VCaP (cell line): ENCODE measurements around the gene MRPS35.

Experiments
- H3K27ac ChIP-seq: fragments of 450-650 bp; 2 replicates; pipeline ENCODE4 v1.5.1; 2017
- TF ChIP-seq, protein P1 (sequence below): fragments of 450-650 bp; conservative IDR thresholded peaks from 2 replicates; pipeline ENCODE4 v1.5.1; 2017; ENCODE audit warnings: mild to moderate bottlenecking, moderate library complexity

The MRPS35 gene

DNA sequence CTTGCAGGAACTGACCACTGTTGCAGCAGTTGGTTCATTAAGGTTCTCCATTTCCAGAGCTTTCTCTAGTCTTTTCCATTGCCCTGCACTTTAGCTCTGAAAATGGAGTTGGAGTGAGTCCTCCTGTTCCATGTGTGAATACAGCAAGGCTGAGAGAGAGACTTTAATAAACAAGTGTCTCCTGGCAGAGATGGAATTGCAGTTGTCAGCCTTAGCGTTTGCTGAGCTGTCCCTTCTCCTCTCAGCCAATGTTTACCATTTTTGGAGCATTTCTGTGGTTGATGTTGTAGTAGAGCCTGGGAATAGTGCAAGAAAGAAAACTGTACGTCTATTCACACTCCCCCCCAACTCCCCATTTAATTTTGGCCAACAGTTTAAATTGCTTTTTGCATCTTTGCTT, 76.9 kb downstream of the MRPS35 start:
- TF ChIP-seq, protein P1, sequence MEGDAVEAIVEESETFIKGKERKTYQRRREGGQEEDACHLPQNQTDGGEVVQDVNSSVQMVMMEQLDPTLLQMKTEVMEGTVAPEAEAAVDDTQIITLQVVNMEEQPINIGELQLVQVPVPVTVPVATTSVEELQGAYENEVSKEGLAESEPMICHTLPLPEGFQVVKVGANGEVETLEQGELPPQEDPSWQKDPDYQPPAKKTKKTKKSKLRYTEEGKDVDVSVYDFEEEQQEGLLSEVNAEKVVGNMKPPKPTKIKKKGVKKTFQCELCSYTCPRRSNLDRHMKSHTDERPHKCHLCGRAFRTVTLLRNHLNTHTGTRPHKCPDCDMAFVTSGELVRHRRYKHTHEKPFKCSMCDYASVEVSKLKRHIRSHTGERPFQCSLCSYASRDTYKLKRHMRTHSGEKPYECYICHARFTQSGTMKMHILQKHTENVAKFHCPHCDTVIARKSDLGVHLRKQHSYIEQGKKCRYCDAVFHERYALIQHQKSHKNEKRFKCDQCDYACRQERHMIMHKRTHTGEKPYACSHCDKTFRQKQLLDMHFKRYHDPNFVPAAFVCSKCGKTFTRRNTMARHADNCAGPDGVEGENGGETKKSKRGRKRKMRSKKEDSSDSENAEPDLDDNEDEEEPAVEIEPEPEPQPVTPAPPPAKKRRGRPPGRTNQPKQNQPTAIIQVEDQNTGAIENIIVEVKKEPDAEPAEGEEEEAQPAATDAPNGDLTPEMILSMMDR, result no peak
- no peak overlapping the region for H3K27ac ChIP-seq

GRCh38 chr12:27790179-27790578, 79.5 kb downstream of the MRPS35 start:
- TF ChIP-seq, protein P1, result no peak
- no peak overlapping the region for H3K27ac ChIP-seq

- H3K27ac ChIP-seq, result no peak overlapping the region
- TF ChIP-seq, protein P1, result no peak
These were observed 84.4 kb downstream of the MRPS35 start for GRCh38 chr12:27794818-27795584.

DNA sequence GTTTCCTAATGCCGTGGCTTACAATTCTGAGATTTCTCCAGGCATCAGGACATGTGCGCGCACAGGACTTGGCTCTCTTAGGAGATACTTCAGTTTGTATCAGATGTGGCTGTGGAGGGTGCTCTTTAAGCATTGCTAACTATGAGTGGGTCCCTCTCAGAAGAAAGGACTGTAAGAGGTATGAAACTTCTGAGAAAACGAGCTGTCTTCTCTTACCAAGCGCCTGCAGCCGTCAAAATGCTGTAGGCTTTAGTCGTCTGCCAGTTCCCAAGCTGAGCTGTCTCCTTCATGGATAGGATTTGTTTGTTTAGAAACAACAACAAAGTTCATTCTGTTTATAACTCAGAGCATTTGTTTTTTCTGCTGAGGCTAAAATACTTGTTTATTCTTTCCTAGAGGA, 85.5 kb downstream of the MRPS35 start:
- no peak overlapping the region for H3K27ac ChIP-seq
- TF ChIP-seq, protein P1, result no peak

DNA sequence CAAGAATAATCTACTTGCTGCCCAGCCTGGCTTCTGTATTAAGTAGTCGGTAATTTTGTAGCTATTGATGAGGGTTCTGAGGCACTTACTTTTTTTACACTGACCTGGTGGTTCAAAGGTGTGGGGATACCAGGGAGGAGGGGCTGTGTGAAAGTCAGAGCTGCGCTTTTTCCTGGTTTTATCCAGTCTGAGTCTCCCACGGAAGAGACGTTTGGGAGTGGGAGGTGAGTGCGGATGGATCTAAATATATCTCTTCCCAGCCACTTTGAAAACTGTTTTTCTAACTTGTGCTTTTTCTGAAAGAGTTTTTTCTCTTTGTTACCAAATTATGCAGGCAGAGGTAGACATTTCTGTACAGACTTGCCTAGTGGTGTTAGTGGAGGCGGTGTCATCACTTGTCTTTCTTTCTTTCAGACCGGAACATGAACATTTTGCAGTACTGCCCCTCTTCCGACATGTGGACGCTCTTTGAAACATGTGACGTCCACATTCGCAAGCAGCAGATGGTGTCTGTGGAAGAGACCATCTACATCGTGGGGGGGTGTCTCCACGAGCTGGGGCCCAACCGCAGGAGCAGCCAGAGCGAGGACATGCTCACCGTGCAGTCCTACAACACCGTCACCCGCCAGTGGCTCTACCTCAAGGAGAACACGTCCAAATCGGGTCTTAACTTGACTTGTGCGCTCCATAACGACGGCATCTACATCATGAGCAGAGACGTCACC, 86.8 kb downstream of the MRPS35 start:
- H3K27ac ChIP-seq, result no peak overlapping the region
- TF ChIP-seq, protein P1, result no peak

DNA sequence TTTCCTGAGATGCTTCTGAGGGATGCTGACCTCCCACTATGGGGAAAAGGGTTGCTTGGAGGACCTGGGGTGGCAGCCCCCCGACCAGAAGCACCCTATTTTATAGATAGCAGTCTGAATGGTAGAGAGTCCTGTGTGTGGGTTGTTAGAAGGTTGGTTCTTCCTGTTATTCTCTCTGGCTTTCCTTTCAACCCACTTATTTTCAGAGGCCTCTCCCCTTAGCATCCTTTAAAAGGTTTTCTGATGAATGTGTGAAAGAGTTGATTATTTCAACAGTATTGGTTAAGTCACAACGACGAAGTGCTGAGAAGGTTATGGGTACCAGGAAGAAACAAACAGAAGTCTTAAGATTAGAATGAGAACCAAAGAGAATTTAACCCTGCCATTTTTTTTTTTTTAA, 90.2 kb downstream of the MRPS35 start:
- H3K27ac ChIP-seq, result no peak overlapping the region
- TF ChIP-seq, protein P1, result no peak

DNA sequence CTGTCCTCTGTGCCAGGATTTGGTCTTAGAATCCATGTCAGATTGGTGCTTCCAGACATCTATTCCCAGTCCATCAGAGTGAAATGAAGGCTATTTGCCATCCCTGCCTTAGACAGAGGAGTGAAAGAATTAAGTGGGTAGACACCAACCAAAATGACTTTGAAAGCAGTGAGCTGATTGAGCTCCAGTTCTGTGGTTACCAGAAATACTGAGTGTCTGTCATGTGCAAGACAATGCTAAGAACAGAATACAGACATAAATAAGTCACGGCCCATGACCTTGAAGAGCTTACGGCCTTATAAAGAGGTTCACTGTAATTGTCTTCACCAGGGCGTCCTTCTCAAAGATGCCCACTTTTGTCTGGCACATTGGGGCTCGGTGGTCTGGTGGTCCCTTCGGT, 91.0 kb downstream of the MRPS35 start:
- TF ChIP-seq, protein P1, result no peak
- H3K27ac ChIP-seq, result no peak overlapping the region
